ENCODE measurements around the gene DDX52. TPM values are rescaled to one million over a fixed set of nuclear protein-coding genes. Genes with fewer than 3 reads are reported as not detected.

DDX52 gene
- total RNA-seq, 1 experiment from 2014 or later = 65.4 TPM

- no peak overlapping the region for H2BK20ac ChIP-seq (ENCODE audit: low read depth, low read length, poor library complexity, severe bottlenecking)
- no CpG with 5 or more reads among the region's 1 CpG for WGBS (ENCODE audit: extremely low coverage, insufficient read length, low lambda C conversion rate)
- H3K79me1 ChIP-seq (ENCODE audit: insufficient read depth, low read depth, low read length, poor library complexity, severe bottlenecking) = no peaks in the 10 kb centered on the region
- no peaks in the 10 kb centered on the region for H4K20me1 ChIP-seq (ENCODE audit: control insufficient read depth, insufficient read depth, insufficient read length)
- no peak for TF ChIP-seq CTCF (conservative IDR thresholded peaks at IDR 0.05)
- no peak overlapping the region for H3K56ac ChIP-seq (ENCODE audit: insufficient read length, low read depth, low read length)
- Mint-ChIP-seq H3K27ac (no peak overlapping the region), H3K4me1 (peaks cover 0 to 2% of the 10 kb centered on the region in 2 experiments; a peak in 1 of 4 replicates), H3K9me3 (peaks cover 4 to 10% of the 10 kb centered on the region in 2 experiments; a peak in 3 of 5 replicates), H3K27me3 (ENCODE audit: low read depth) (peaks cover 2% of the 10 kb centered on the region), H3K36me3 (ENCODE audit: insufficient read depth in 1 of 3, low read depth in 3 of 3) (peaks cover 0 to 5% (median 0%) of the 10 kb centered on the region in 3 experiments; a peak in 2 of 7 replicates), H3K4me3 (no peak overlapping the region)
- H4K5ac ChIP-seq (ENCODE audit: insufficient read length, low read depth, low read length) = no peak overlapping the region
- no peak overlapping the region for H3K4me2 ChIP-seq (ENCODE audit: insufficient read depth, insufficient read length, low read length)
- no peaks in the 10 kb centered on the region for H3K9me3 ChIP-seq (ENCODE audit: control insufficient read depth, low read depth, low read length)
- no peak overlapping the region for H3K27ac ChIP-seq (ENCODE audit: insufficient read length, low read depth, low read length)
- no peak overlapping the region for H3K23ac ChIP-seq (ENCODE audit: insufficient read length, low read depth, low read length)
- peaks cover 2% of the 10 kb centered on the region for H3K23me2 ChIP-seq (ENCODE audit: insufficient read length, low read depth, low read length, poor library complexity, severe bottlenecking)
- H3K27me3 ChIP-seq (ENCODE audit: insufficient read depth, low read length) = no peaks in the 10 kb centered on the region
- H3K4me1 ChIP-seq (ENCODE audit: insufficient read depth, low read length) = no peaks in the 10 kb centered on the region
- H4K91ac ChIP-seq (ENCODE audit: insufficient read length, low read depth, low read length) = no peak overlapping the region
- H2BK15ac ChIP-seq (ENCODE audit: low read depth, low read length) = no peak overlapping the region
- H3K18ac ChIP-seq (ENCODE audit: insufficient read length, low read depth, low read length) = no peak overlapping the region
- no peak overlapping the region for H4K8ac ChIP-seq (replicated peaks; ENCODE audit: insufficient read length, low read depth, low read length)
- DNase-seq = no peak
- no peak overlapping the region for H3K14ac ChIP-seq (ENCODE audit: insufficient read depth, low read length)
- no peaks in the 10 kb centered on the region for H3K79me2 ChIP-seq (ENCODE audit: insufficient read depth, low read length)
- H2AFZ ChIP-seq (ENCODE audit: low read length) = no peak overlapping the region
- no peak overlapping the region for H2BK5ac ChIP-seq (ENCODE audit: insufficient read length, low read length)
- H3K9ac ChIP-seq (ENCODE audit: extremely low read depth, insufficient read length, low read length) = no peak overlapping the region
- no peak overlapping the region for H2AK5ac ChIP-seq (ENCODE audit: insufficient read length, low read length)
- H2BK12ac ChIP-seq (ENCODE audit: insufficient read length, low read depth, low read length) = no peak overlapping the region
- no peak overlapping the region for H2BK120ac ChIP-seq (ENCODE audit: low read depth, low read length, poor library complexity, severe bottlenecking)
- no peak overlapping the region for H3K4ac ChIP-seq (ENCODE audit: low read depth, low read length)
- no peak overlapping the region for H3T11ph ChIP-seq (ENCODE audit: low read length)
These were observed 34.8 kb upstream of the DDX52 start for GRCh38 chr17:37678036-37678435.

Measured in H9 (cell line).